Prostate gland (tissue), 2 donors: ENCODE data around the gene MYOZ3. TPM values are rescaled to one million over a fixed set of nuclear protein-coding genes. Genes with fewer than 3 reads are reported as not detected.

Source experiments
- DNase-seq: peaks from one replicate; pipeline ENCODE4 v3.0.0-alpha.2; 2019; ENCODE audit warnings: low spot score
- H3K27ac ChIP-seq, 2 donors: fragments of 200-600 bp; sonication (generic); 2 replicates each; pipeline ENCODE4 v1.5.1; 2017 to 2019
- H3K27me3 ChIP-seq: fragments of 200-600 bp; sonication (generic); replicated peaks from 2 replicates; pipeline ENCODE4 v1.5.1; 2019; ENCODE audit not compliant: insufficient read depth
- H3K36me3 ChIP-seq, 2 donors: fragments of 200-600 bp; sonication (generic); 1 replicate in 1 of 2; 2 replicates in 1 of 2; pipeline versions ENCODE4 v1.5.1 to v1.8.1; 2017 to 2019
- H3K4me1 ChIP-seq: fragments of 200-600 bp; sonication (generic); replicated peaks from 2 replicates; pipeline ENCODE4 v1.5.1; 2019
- H3K4me3 ChIP-seq, 2 donors: fragments of 200-600 bp; sonication (generic); 2 replicates each; pipeline ENCODE4 v1.5.1; 2017 to 2019
- H3K9me3 ChIP-seq: fragments of 200-600 bp; sonication (generic); 2 replicates; pipeline ENCODE4 v1.5.1; 2017
- CTCF ChIP-seq, 4 experiments: fragments of 200-600 bp in 2 of 4; fragments of 450-650 bp in 2 of 4; sonication (generic) in 2 of 4; IDR thresholded peaks; 1 replicate in 3 of 4; 2 replicates in 1 of 4; pipeline ENCODE4 v1.5.1; 2016 to 2019; ENCODE audit warnings: antibody characterized with exemption in 4 of 4, mild to moderate bottlenecking in 2 of 4, moderate library complexity in 2 of 4
- POLR2A ChIP-seq: fragments of 450-650 bp; IDR thresholded peaks from one replicate; pipeline ENCODE4 v1.6.1; 2016; ENCODE audit warnings: antibody characterized with exemption, mild to moderate bottlenecking
- POLR2AphosphoS5 ChIP-seq: sonication (generic); formaldehyde crosslinking; IDR thresholded peaks from one replicate; pipeline ENCODE4 v1.6.1; 2017; ENCODE audit warnings: antibody characterized with exemption
- WGBS: methylation state at CpG from one replicate; pipeline ENCODE4 v1.1.5; 2018; 5-methylcytosine and 5-hydroxymethylcytosine counted together
- intact Hi-C: fragments of 100-400 bp; cut with DNase I; formaldehyde crosslinking; loops from one replicate; pipeline ENCODE4 v1.14.2; 2022
- total RNA-seq, 2 donors: library from RNA; depleted of rRNA; stranded (reverse); fragments of >200 nt; gene quantifications; one replicate each; pipeline ENCODE4 v1.1.0, GENCODE V29; 2016

The MYOZ3 gene
- total RNA-seq, 2 donors from 2014 or later = 1.2 to 14.1 TPM

- peak; percentile 58 for DNase-seq
- intact Hi-C loops = loop anchor here (2.0 kb wide), 1 partner anchor 66 kb away; no protein-coding TSS in a partner anchor
- 2% methylated on average over 51 of the region's 99 CpGs for WGBS
- TF ChIP-seq CTCF (IDR thresholded peaks at IDR 0.05) (peak; percentile 67 to 81 (median 74)), POLR2A (no peak)
- H3K4me3 ChIP-seq = peak overlapping the region; percentile 42 to 44
- H3K27ac ChIP-seq = peak overlapping the region; percentile 60 to 72
- no peaks in the 10 kb centered on the region for H3K36me3 ChIP-seq
- H3K9me3 ChIP-seq = no peaks in the 10 kb centered on the region
- no peaks in the 10 kb centered on the region for H3K27me3 ChIP-seq
- no peaks in the 10 kb centered on the region for H3K4me1 ChIP-seq
Measured at GRCh38 chr5:150656191-150657132, 4.6 kb upstream of the MYOZ3 start.

GRCh38 chr5:150658121-150658520 is 2.9 kb upstream of the MYOZ3 start:
- no peaks in the 10 kb centered on the region for H3K4me1 ChIP-seq

GRCh38 chr5:150658699-150659265 is 2.3 kb upstream of the MYOZ3 start:
- DNase-seq = no peak
- no peaks in the 10 kb centered on the region for H3K36me3 ChIP-seq
- no peak overlapping the region for H3K4me3 ChIP-seq
- intact Hi-C loops = no loop called here
- H3K4me1 ChIP-seq = no peaks in the 10 kb centered on the region
- WGBS = 61% methylated on average over 3 of the region's 3 CpGs
- no peak overlapping the region for H3K27ac ChIP-seq
- TF ChIP-seq POLR2AphosphoS5 (no peak), POLR2A (no peak), CTCF (IDR thresholded peaks at IDR 0.05) (no peak)
- H3K27me3 ChIP-seq = no peaks in the 10 kb centered on the region
- no peaks in the 10 kb centered on the region for H3K9me3 ChIP-seq

More at GRCh38 chr5:150658121-150658520, 2.9 kb upstream of the MYOZ3 start:
- intact Hi-C loops = no loop called here
- Histone ChIP-seq H3K27ac (peak overlapping the region in 1 of 2 donors; percentile 39), H3K9me3 (no peaks in the 10 kb centered on the region), H3K4me3 (no peak overlapping the region), H3K36me3 (no peaks in the 10 kb centered on the region), H3K27me3 (no peaks in the 10 kb centered on the region)
- WGBS = 97% methylated on average over 4 of the region's 4 CpGs
- TF ChIP-seq CTCF (IDR thresholded peaks at IDR 0.05) (no peak), POLR2A (no peak), POLR2AphosphoS5 (no peak)
- no peak for DNase-seq

GRCh38 chr5:150659360-150660107 is 1.5 kb upstream of the MYOZ3 start:
- H3K27me3 ChIP-seq = no peaks in the 10 kb centered on the region
- no peak overlapping the region for H3K27ac ChIP-seq
- no peak for TF ChIP-seq POLR2A
- TF ChIP-seq CTCF (IDR thresholded peaks at IDR 0.05) = no peak
- TF ChIP-seq POLR2AphosphoS5 = no peak
- H3K9me3 ChIP-seq = no peaks in the 10 kb centered on the region
- no peak for DNase-seq
- H3K36me3 ChIP-seq = no peaks in the 10 kb centered on the region
- no peak overlapping the region for H3K4me3 ChIP-seq
- intact Hi-C loops = loop anchor here (5.0 kb wide), 1 partner anchor 97 kb away; no protein-coding TSS in a partner anchor
- no peaks in the 10 kb centered on the region for H3K4me1 ChIP-seq
- WGBS = 83% methylated on average over 11 of the region's 11 CpGs
